Measurements from ENCODE around the gene TMEM91. TPM values are rescaled to one million over a fixed set of nuclear protein-coding genes. Genes with fewer than 3 reads are reported as not detected.

Gene TMEM91
- total RNA-seq, 1 experiment from 2014 or later = 5.3 TPM

GRCh38 chr19:41397086-41398049 is 21.0 kb downstream of the TMEM91 start, which contains the start of the genes BCKDHA and EXOSC5 (continued):
- TF ChIP-seq CBFB (CRISPR knock-in tag; IDR thresholded peaks at IDR 0.05; ENCODE audit: low read depth) = no peak
- no peak for TF ChIP-seq ZNF532 (CRISPR knock-in tag; IDR thresholded peaks at IDR 0.05; ENCODE audit: borderline replicate concordance)
- no peak; the same call in 1 of the 2 replicates for TF ChIP-seq CREB1 (CRISPR knock-in tag; IDR thresholded peaks at IDR 0.05)
- no peak for TF ChIP-seq NR2C2 (CRISPR knock-in tag; IDR thresholded peaks at IDR 0.05)
- TF ChIP-seq ZBTB21 (CRISPR knock-in tag; IDR thresholded peaks at IDR 0.05; ENCODE audit: borderline replicate concordance) = no peak
- TF ChIP-seq NR3C1 (CRISPR knock-in tag; conservative IDR thresholded peaks at IDR 0.05; ENCODE audit: low read depth) = no peak
- no peak for TF ChIP-seq ELF4 (CRISPR knock-in tag; IDR thresholded peaks at IDR 0.05; ENCODE audit: low read depth)
- no peak for TF ChIP-seq ZNF671 (CRISPR knock-in tag; IDR thresholded peaks at IDR 0.05)
- no peak for TF ChIP-seq CREM (CRISPR knock-in tag; IDR thresholded peaks at IDR 0.05)
- TF ChIP-seq E2F4 (CRISPR knock-in tag; IDR thresholded peaks at IDR 0.05; ENCODE audit: borderline replicate concordance, low read depth) = no peak
- peak; percentile 35; the same call in 1 of the 2 replicates for TF ChIP-seq PRDM15 (CRISPR knock-in tag; IDR thresholded peaks at IDR 0.05)
- TF ChIP-seq ZNF232 (CRISPR knock-in tag; IDR thresholded peaks at IDR 0.05) = no peak
- TF ChIP-seq ZNF138 (CRISPR knock-in tag; conservative IDR thresholded peaks at IDR 0.05) = no peak
- TF ChIP-seq FOXK1 (CRISPR knock-in tag; IDR thresholded peaks at IDR 0.05) = peak; percentile 100
- TF ChIP-seq CTCF (IDR thresholded peaks at IDR 0.05) = no peak
- TF ChIP-seq ZBTB43 (CRISPR knock-in tag; IDR thresholded peaks at IDR 0.05) = no peak; the same call in 1 of the 2 replicates
- TF ChIP-seq KAT7 (CRISPR knock-in tag; IDR thresholded peaks at IDR 0.05; ENCODE audit: borderline replicate concordance) = no peak
- TF ChIP-seq FOXP1 (CRISPR knock-in tag; IDR thresholded peaks at IDR 0.05; ENCODE audit: borderline replicate concordance) = no peak
- no peak for TF ChIP-seq ZNF219 (CRISPR knock-in tag; IDR thresholded peaks at IDR 0.05; ENCODE audit: borderline replicate concordance)
- TF ChIP-seq ZNF281 (CRISPR knock-in tag; IDR thresholded peaks at IDR 0.05) = no peak
- no peak for TF ChIP-seq EMX1 (CRISPR knock-in tag; IDR thresholded peaks at IDR 0.05)
- TF ChIP-seq USF2 (CRISPR knock-in tag; IDR thresholded peaks at IDR 0.05) = peak; percentile 90

Data from WTC11 (cell line).